NCI-H2227 (cell line): ENCODE measurements around the gene SMARCA1.

ENCODE experiments used
- DNase-seq: peaks from one replicate; lab custom pipeline; 2025; ENCODE audit not compliant: unreplicated experiment; lab: John Stamatoyannopoulos, UW

The SMARCA1 gene

DNA sequence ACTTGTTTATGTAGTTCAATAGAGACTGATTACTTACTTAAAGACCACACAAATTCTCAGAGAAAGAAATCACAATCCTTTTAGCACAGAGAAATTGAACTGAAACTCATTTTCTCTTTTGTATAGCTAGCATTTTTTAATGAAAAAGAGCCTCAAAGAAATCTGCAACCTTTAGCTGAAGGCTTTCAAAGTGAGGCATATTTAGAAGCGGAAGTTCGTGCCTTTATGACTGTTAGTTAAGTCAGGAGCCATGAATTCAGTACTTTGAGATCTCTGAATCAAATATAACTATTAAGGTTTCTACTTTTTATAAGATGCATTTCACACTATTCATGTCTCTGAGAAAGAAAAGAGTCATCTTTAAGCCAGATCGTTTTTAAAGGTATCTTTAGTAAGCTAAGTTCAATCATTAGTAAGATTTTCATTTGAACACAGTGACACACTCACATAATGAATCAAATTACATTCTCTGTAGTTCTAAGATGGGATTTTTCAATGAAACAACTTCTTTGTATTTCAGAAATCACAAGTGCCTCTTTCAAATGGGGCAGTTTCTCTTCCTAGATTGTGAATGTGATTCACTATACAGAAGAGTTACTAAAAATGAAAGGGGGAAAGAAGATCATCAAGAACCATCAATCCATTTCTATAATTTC is 61.4 kb downstream of the SMARCA1 start:
- no peak for DNase-seq

- DNase-seq: no peak
These were observed 70.8 kb downstream of the SMARCA1 start for GRCh38 chrX:129452523-129452922.

DNA sequence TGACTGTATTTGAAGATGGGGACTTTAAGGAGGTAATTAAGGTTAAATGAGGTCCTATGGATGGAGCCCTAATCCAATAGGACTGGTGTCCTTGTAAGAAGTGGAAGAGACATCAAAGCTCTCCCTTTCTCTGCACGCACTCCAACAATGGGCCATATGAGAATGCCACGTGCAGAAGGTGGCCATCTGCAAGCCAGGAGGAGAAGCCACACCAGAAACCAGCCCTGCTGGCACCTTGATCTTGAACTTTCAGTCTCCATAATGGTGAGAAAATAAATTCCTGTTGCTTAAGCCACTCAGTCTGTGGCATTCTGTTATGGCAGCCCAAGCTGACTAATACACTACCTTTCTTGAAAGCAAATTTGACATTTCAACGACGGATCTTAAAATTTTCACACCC is 73.2 kb downstream of the SMARCA1 start:
- DNase-seq: no peak

GRCh38 chrX:129449148-129449547 is 74.1 kb downstream of the SMARCA1 start:
- no peak for DNase-seq

- no peak for DNase-seq
These were observed 77.9 kb downstream of the SMARCA1 start for GRCh38 chrX:129445436-129445835.

GRCh38 chrX:129433945-129434344 is 89.3 kb downstream of the SMARCA1 start:
- no peak for DNase-seq

DNA sequence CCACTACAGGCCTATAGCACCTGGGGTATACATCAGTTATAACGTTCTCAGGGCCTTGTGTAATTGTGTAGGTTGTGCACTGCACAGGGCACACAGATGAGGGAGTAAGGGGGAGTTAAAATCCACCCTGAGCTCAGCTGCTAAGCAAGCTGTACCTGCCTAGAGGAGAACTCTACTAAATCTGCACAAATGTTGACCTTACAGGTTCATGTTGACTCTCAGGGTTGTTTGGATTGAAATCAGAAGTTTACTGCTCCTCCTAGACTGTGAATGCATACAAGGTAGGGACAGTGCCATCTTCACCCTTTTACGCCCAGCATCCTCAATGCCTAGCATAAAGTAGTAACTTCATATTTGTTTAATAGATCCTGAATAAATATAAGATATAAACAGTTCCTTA is 89.8 kb downstream of the SMARCA1 start:
- no peak for DNase-seq

DNA sequence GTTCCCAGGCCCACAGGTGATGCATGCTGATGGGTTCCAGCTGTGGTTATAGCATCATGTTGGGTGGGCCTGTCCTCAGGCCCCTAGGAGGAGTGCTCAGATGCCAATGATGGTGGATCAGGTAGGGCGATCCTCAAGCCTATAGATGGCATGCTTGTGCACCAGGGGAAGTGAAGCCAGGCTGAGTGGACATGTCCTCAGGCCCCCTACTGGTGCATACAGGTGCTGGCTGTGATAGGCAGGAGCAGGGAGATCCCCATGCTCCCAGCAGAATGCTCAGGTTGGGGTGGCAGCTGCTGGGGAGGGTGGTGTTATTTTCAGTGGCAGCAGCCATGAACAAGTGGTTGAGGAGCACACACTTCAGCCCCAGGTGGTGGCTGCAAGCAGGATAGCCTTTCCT is 96.0 kb downstream of the SMARCA1 start:
- no peak for DNase-seq

- DNase-seq: no peak
These were observed 100.1 kb downstream of the SMARCA1 start for GRCh38 chrX:129423191-129423590.

DNA sequence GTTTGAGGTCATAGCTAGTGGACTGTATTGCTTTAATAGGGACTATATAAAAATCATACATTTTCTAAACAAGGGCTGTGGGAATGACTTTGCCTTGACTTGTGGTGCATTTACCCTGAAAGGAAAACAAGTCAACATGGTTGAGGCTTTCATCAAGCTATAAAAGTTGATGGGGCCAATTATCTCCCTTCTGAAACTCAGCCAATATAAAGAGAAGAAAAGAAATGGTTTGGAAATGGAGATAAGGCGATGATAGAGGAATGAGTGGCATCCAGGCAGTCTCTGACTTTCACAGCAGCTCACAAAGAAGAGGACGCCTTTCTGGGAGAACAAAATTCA is 118.7 kb downstream of the SMARCA1 start:
- DNase-seq: no peak

DNA sequence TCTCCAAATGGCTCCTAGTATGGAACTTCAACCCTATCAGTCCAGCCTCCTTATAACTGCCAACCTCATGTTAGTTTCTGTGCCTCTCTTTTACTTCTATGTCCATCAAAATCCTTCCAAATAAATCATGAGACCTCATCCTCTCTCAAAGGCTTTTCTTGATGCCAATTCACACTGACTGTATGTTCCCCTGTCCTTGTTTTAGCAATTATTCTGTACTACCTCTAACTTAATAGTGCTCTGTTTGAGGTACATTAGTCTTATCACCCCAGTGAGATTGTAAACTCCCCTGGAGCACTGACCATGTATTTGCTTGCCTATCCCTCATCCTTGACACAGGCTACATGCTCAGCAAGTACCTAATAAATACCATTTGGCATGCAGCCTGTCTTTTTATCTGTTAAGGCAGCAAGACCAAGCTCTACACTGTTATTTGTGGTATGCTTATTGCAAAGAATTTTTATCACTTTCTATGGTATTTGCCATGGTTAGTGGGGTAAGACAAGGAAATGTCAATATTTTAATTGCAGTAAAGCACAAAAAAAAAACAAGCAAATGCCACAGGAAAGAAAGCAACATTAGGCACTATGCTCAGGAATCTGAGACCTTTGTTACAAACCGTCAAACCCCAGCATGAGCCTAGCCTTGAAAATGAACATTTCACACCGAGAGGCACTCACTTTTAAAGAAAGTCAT is 119.2 kb downstream of the SMARCA1 start:
- DNase-seq: no peak
